Retinal pigment epithelial cell (primary cell): ENCODE measurements around the gene SGCD.

Source experiments
- DNase-seq: peaks from one replicate; pipeline ENCODE4 v3.0.0-alpha.2; 2010; ENCODE audit warnings: low read depth
- H3K4me3 ChIP-seq: 2 replicates; pipeline ENCODE4 v1.5.1; 2011; ENCODE audit warnings: mild to moderate bottlenecking, low read length, control low read depth, moderate library complexity
- TF ChIP-seq, protein P1 (sequence below): conservative IDR thresholded peaks from 2 replicates; pipeline ENCODE4 v1.5.1; 2011; ENCODE audit warnings: low read depth, low read length, control low read depth, inconsistent platforms

SGCD gene

GRCh38 chr5:156399323-156399722 is 72.4 kb downstream of the SGCD start:
- H3K4me3 ChIP-seq, result no peak overlapping the region
- DNase-seq, result no peak
- TF ChIP-seq, protein P1, sequence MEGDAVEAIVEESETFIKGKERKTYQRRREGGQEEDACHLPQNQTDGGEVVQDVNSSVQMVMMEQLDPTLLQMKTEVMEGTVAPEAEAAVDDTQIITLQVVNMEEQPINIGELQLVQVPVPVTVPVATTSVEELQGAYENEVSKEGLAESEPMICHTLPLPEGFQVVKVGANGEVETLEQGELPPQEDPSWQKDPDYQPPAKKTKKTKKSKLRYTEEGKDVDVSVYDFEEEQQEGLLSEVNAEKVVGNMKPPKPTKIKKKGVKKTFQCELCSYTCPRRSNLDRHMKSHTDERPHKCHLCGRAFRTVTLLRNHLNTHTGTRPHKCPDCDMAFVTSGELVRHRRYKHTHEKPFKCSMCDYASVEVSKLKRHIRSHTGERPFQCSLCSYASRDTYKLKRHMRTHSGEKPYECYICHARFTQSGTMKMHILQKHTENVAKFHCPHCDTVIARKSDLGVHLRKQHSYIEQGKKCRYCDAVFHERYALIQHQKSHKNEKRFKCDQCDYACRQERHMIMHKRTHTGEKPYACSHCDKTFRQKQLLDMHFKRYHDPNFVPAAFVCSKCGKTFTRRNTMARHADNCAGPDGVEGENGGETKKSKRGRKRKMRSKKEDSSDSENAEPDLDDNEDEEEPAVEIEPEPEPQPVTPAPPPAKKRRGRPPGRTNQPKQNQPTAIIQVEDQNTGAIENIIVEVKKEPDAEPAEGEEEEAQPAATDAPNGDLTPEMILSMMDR, result no peak

GRCh38 chr5:156400231-156400986 is 73.4 kb downstream of the SGCD start:
- DNase-seq, result no peak
- H3K4me3 ChIP-seq, result no peak overlapping the region
- TF ChIP-seq, protein P1, result no peak

DNA sequence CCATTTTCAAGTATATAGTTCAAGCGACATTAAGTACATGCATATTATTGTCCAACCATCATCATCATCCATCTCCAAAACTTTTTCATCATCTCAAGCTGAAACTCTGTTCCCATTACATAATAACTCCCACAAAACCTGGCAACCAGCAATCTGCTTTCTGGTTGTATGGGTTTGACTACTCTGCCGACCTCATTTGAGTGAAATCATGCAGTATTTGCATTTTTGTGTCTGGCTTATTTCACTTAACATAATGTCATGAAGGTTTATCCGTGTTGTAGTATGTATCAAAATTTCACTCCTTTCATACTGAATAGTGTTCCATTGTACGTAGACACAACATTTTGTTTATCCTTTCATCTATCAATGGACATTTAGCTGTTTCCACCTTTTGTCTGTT is 74.8 kb downstream of the SGCD start:
- H3K4me3 ChIP-seq, result no peak overlapping the region
- TF ChIP-seq, protein P1, result no peak
- DNase-seq, result no peak

- TF ChIP-seq, protein P1, result no peak
- no peak overlapping the region for H3K4me3 ChIP-seq
These were observed 75.5 kb downstream of the SGCD start for GRCh38 chr5:156402387-156402921.

DNA sequence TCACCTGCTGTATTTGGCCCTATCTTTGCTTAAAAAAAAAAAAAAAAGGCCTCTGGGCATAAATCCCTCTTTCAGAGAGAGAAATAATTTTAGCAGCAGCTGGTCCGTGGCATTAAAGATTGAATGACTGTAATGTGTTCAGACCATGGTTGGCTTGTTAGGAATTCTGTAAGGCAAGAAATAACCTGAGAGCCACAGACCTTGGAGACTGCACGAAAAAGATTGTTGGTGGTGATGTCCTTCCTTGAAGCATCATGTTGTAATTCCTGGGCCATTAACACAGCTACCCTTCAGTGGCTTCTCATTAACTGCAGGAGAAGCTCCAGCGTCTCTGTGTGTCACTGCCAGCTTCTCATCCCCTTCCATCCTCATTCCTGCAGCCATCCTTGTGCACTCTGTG is 79.0 kb downstream of the SGCD start:
- TF ChIP-seq, protein P1, result no peak
- H3K4me3 ChIP-seq, result no peak overlapping the region
- DNase-seq, result no peak

More at GRCh38 chr5:156402387-156402921, 75.5 kb downstream of the SGCD start:
- DNase-seq, result no peak

GRCh38 chr5:156407251-156407650 is 80.3 kb downstream of the SGCD start:
- H3K4me3 ChIP-seq, result no peak overlapping the region
- TF ChIP-seq, protein P1, result no peak
- DNase-seq, result no peak

DNA sequence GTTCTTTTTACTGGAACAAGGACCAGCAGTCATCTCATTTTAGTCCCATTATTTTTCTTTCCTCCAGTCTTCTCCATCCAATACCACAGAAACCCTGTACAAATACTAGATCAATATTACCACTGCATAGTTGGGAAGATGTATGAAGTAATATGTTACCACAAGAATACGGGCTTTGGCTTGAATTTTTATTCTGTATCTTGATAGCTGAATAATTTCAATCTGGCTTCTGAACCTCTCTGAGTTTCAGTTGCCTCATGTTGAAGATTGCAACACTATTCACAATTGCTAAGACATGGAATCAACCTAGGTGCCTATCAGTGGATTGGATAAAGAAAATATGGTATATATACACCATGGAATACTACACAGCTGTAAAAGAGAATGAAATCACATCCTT is 82.9 kb downstream of the SGCD start:
- no peak for DNase-seq
- H3K4me3 ChIP-seq, result no peak overlapping the region
- TF ChIP-seq, protein P1, result no peak
